ENCODE results near the gene CLINT1.

The CLINT1 gene

GRCh38 chr5:157858527-157859226, at the start of gene CLINT1:
Gene CLINT1 (minus strand): TSS chr5:157859145. CDS start chr5:157858970, 175 bp downstream.
- TF ChIP-seq GATA2 (IDR thresholded peaks at IDR 0.05; ENCODE audit: low read depth, low read length) (no peak), GATA3 (IDR thresholded peaks at IDR 0.05; ENCODE audit: low read depth, low read length) (no peak)

- TF ChIP-seq GATA2 (IDR thresholded peaks at IDR 0.05; ENCODE audit: low read depth, low read length) (no peak), GATA3 (IDR thresholded peaks at IDR 0.05; ENCODE audit: low read depth, low read length) (no peak)
Observed at GRCh38 chr5:157908459-157908858, 49.5 kb upstream of the CLINT1 start.

GRCh38 chr5:157907479-157907878, 48.5 kb upstream of the CLINT1 start:
- no peak for TF ChIP-seq GATA3 (IDR thresholded peaks at IDR 0.05; ENCODE audit: low read depth, low read length)
- no peak for TF ChIP-seq GATA2 (IDR thresholded peaks at IDR 0.05; ENCODE audit: low read depth, low read length)

- no peak for TF ChIP-seq GATA2 (IDR thresholded peaks at IDR 0.05; ENCODE audit: low read depth, low read length)
- no peak for TF ChIP-seq GATA3 (IDR thresholded peaks at IDR 0.05; ENCODE audit: low read depth, low read length)
Observed at GRCh38 chr5:157903117-157903450, 44.1 kb upstream of the CLINT1 start.

GRCh38 chr5:157902449-157903116, 43.6 kb upstream of the CLINT1 start:
- TF ChIP-seq GATA3 (IDR thresholded peaks at IDR 0.05; ENCODE audit: low read depth, low read length), result no peak
- no peak for TF ChIP-seq GATA2 (IDR thresholded peaks at IDR 0.05; ENCODE audit: low read depth, low read length)

GRCh38 chr5:157900644-157901043, 41.7 kb upstream of the CLINT1 start:
- TF ChIP-seq GATA3 (IDR thresholded peaks at IDR 0.05; ENCODE audit: low read depth, low read length) (no peak), GATA2 (IDR thresholded peaks at IDR 0.05; ENCODE audit: low read depth, low read length) (no peak)

- TF ChIP-seq GATA2 (IDR thresholded peaks at IDR 0.05; ENCODE audit: low read depth, low read length) (no peak), GATA3 (IDR thresholded peaks at IDR 0.05; ENCODE audit: low read depth, low read length) (no peak)
Observed at GRCh38 chr5:157893611-157894010, 34.7 kb upstream of the CLINT1 start.

- TF ChIP-seq GATA2 (IDR thresholded peaks at IDR 0.05; ENCODE audit: low read depth, low read length) (no peak), GATA3 (IDR thresholded peaks at IDR 0.05; ENCODE audit: low read depth, low read length) (no peak)
Observed at GRCh38 chr5:157892974-157893373, 34.0 kb upstream of the CLINT1 start.

- TF ChIP-seq GATA3 (IDR thresholded peaks at IDR 0.05; ENCODE audit: low read depth, low read length), result no peak
- no peak for TF ChIP-seq GATA2 (IDR thresholded peaks at IDR 0.05; ENCODE audit: low read depth, low read length)
Observed at GRCh38 chr5:157890836-157891597, 32.1 kb upstream of the CLINT1 start.

GRCh38 chr5:157888814-157889532, 30.0 kb upstream of the CLINT1 start:
- TF ChIP-seq GATA3 (IDR thresholded peaks at IDR 0.05; ENCODE audit: low read depth, low read length), result no peak
- no peak for TF ChIP-seq GATA2 (IDR thresholded peaks at IDR 0.05; ENCODE audit: low read depth, low read length)

GRCh38 chr5:157886796-157887380, 27.9 kb upstream of the CLINT1 start:
- TF ChIP-seq GATA2 (IDR thresholded peaks at IDR 0.05; ENCODE audit: low read depth, low read length), result no peak
- no peak for TF ChIP-seq GATA3 (IDR thresholded peaks at IDR 0.05; ENCODE audit: low read depth, low read length)

GRCh38 chr5:157877821-157878220, 18.9 kb upstream of the CLINT1 start:
- no peak for TF ChIP-seq GATA2 (IDR thresholded peaks at IDR 0.05; ENCODE audit: low read depth, low read length)

GRCh38 chr5:157874861-157875260, 15.9 kb upstream of the CLINT1 start:
- no peak for TF ChIP-seq GATA3 (IDR thresholded peaks at IDR 0.05; ENCODE audit: low read depth, low read length)
- no peak for TF ChIP-seq GATA2 (IDR thresholded peaks at IDR 0.05; ENCODE audit: low read depth, low read length)
